HepG2 (cell line): ENCODE measurements around the gene GGTLC2.
"Not testable (repeated sequence)": the region's sequence is repeated elsewhere in the genome, so short reads cannot be mapped to it uniquely, and the experiment has no call there.

Experiments
- CREB3 ChIP-seq: sonication (generic); formaldehyde crosslinking; IDR thresholded peaks from 2 replicates; pipeline ENCODE4 v1.5.0; 2020; ENCODE audit warnings: missing genetic modification reagents
- CTCF ChIP-seq: sonication (generic); formaldehyde crosslinking; IDR thresholded peaks from 2 replicates; pipeline ENCODE4 v1.5.0; 2020; ENCODE audit warnings: mild to moderate bottlenecking, missing genetic modification reagents, moderate library complexity
- EHMT2 ChIP-seq: fragments of 200-600 bp; sonication (generic); IDR thresholded peaks from 2 replicates; pipeline ENCODE4 v1.7.0; 2017; ENCODE audit warnings: antibody characterized with exemption, low read depth, low read length, borderline replicate concordance
- ESRRA ChIP-seq: sonication (generic); formaldehyde crosslinking; IDR thresholded peaks from 2 replicates; pipeline ENCODE4 v1.5.1; 2020; ENCODE audit warnings: mild to moderate bottlenecking, low read depth, missing genetic modification reagents
- EZH2 ChIP-seq: conservative IDR thresholded peaks from 2 replicates; pipeline ENCODE4 v1.6.1; 2012; ENCODE audit warnings: mild to moderate bottlenecking, low read depth, low read length, moderate library complexity
- FOXA1 ChIP-seq, 2 experiments: fragments of 450-650 bp in 1 of 2; sonication (generic) in 1 of 2; formaldehyde crosslinking in 1 of 2; IDR thresholded peaks; 2 replicates each; pipeline versions ENCODE4 v1.4.0 to v1.6.1; 2016 to 2020; ENCODE audit warnings: missing genetic modification reagents in 1 of 2
- FOXP4 ChIP-seq: sonication (generic); formaldehyde crosslinking; IDR thresholded peaks from 2 replicates; pipeline ENCODE4 v1.4.0; 2020; ENCODE audit warnings: missing genetic modification reagents
- MLX ChIP-seq: IDR thresholded peaks from 2 replicates; pipeline ENCODE4 v1.6.1; 2016
- POLR2AphosphoS5 ChIP-seq: IDR thresholded peaks from 2 replicates; pipeline ENCODE4 v1.6.1; 2012; ENCODE audit warnings: low read depth, low read length
- RBFOX2 ChIP-seq: fragments of 200-400 bp; formaldehyde crosslinking; IDR thresholded peaks from 2 replicates; pipeline ENCODE4 v1.6.1; 2017; ENCODE audit warnings: low read depth, mild to moderate bottlenecking, low read length
- ZBTB20 ChIP-seq: sonication (generic); formaldehyde crosslinking; IDR thresholded peaks from 2 replicates; pipeline ENCODE4 v1.8.1; 2023; ENCODE audit warnings: missing genetic modification reagents, low read depth, mild to moderate bottlenecking, borderline replicate concordance
- ZBTB21 ChIP-seq: sonication (generic); formaldehyde crosslinking; IDR thresholded peaks from 2 replicates; pipeline ENCODE4 v1.4.0; 2020; ENCODE audit warnings: missing genetic modification reagents

GRCh38 chr22:22631223-22631652 is 13.2 kb upstream of the GGTLC2 start:
- not testable (repeated sequence) for TF ChIP-seq ZBTB21 (CRISPR knock-in tag); MLX (CRISPR knock-in tag); EZH2; ZBTB20; POLR2AphosphoS5; CREB3; FOXA1 (IDR thresholded peaks at IDR 0.05); FOXA1 (CRISPR knock-in tag; IDR thresholded peaks at IDR 0.05); ESRRA (CRISPR knock-in tag); CTCF (CRISPR knock-in tag); FOXP4 (CRISPR knock-in tag); RBFOX2; EHMT2
